Smooth muscle cell of the pulmonary artery (primary cell): Measurements from ENCODE around the gene PCSK5. TPM values are rescaled to one million over a fixed set of nuclear protein-coding genes. Genes with fewer than 3 reads are reported as not detected.

Experiments
- total RNA-seq: library from RNA; depleted of rRNA; stranded (reverse); fragments of >200 nt; gene quantifications from 2 replicates; pipeline ENCODE4 v1.2.3, GENCODE V29; 2014

The PCSK5 gene
- total RNA-seq, result 9.9 and 13.1 TPM in 2 replicates

GRCh38 chr9:75890472-75891276, at the start of gene PCSK5:
TSS of gene PCSK5 (plus strand) at chr9:75890673. CDS start at chr9:75891182, 509 bp downstream.

GRCh38 chr9:76394195-76394959, 503.9 kb downstream of the PCSK5 start, which contains the start of gene RFK:
TSS of gene RFK (minus strand) at chr9:76394426. CDS start at chr9:76394171, 255 bp downstream.

